Measurements from ENCODE around the gene BMP5. TPM values are rescaled to one million over a fixed set of nuclear protein-coding genes. Genes with fewer than 3 reads are reported as not detected.
"Not testable (repeated sequence)": the region's sequence is repeated elsewhere in the genome, so short reads cannot be mapped to it uniquely, and the experiment has no call there.

Gene BMP5
- total RNA-seq, 2 experiments from 2014 or later: not detected

GRCh38 chr6:55913228-55914195, 38.1 kb upstream of the BMP5 start:
- CTCF ChIA-PET: no interaction called here
- POLR2A ChIA-PET: no interaction called here
- H3K36me3 ChIP-seq (ENCODE audit: insufficient read depth, low read length): no peaks in the 10 kb centered on the region
- H3K4me3 ChIP-seq (ENCODE audit: low read length): no peak overlapping the region
- no peaks in the 10 kb centered on the region for H3K27me3 ChIP-seq (ENCODE audit: control insufficient read depth in 1 of 2, insufficient read depth in 2 of 2, low read length in 2 of 2)
- intact Hi-C loops (cut with DNase I, micrococcal nuclease): no loop called here
- peaks cover 0 to 8% of the 10 kb centered on the region in 2 experiments for H3K9me3 ChIP-seq (ENCODE audit: control insufficient read depth in 1 of 2, insufficient read depth in 1 of 2, low read length in 2 of 2)
- ATAC-seq (ENCODE audit: poor library complexity) (no peak), DNase-seq (no peak)
- H3K27ac ChIP-seq (ENCODE audit: low read depth in 1 of 2, low read length in 2 of 2): no peak overlapping the region
- Mint-ChIP-seq H3K9me3 (no peaks in the 10 kb centered on the region), H3K27me3 (no peaks in the 10 kb centered on the region), H3K27ac (no peak overlapping the region), H3K4me3 (no peak overlapping the region), H3K36me3 (ENCODE audit: low read depth) (no peaks in the 10 kb centered on the region), H3K4me1 (ENCODE audit: low read depth) (no peaks in the 10 kb centered on the region)
- TF ChIP-seq, protein P1, sequence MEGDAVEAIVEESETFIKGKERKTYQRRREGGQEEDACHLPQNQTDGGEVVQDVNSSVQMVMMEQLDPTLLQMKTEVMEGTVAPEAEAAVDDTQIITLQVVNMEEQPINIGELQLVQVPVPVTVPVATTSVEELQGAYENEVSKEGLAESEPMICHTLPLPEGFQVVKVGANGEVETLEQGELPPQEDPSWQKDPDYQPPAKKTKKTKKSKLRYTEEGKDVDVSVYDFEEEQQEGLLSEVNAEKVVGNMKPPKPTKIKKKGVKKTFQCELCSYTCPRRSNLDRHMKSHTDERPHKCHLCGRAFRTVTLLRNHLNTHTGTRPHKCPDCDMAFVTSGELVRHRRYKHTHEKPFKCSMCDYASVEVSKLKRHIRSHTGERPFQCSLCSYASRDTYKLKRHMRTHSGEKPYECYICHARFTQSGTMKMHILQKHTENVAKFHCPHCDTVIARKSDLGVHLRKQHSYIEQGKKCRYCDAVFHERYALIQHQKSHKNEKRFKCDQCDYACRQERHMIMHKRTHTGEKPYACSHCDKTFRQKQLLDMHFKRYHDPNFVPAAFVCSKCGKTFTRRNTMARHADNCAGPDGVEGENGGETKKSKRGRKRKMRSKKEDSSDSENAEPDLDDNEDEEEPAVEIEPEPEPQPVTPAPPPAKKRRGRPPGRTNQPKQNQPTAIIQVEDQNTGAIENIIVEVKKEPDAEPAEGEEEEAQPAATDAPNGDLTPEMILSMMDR (IDR thresholded peaks at IDR 0.05): no peak
- H3K4me1 ChIP-seq (ENCODE audit: insufficient read depth, low read length): no peaks in the 10 kb centered on the region

- H3K4me3 ChIP-seq (ENCODE audit: low read length); intact Hi-C loops (cut with DNase I, micrococcal nuclease); H3K4me1 ChIP-seq (ENCODE audit: insufficient read depth, low read length); ATAC-seq (ENCODE audit: poor library complexity); H3K9me3 Mint-ChIP-seq; H3K36me3 Mint-ChIP-seq (ENCODE audit: low read depth); H3K27ac ChIP-seq (ENCODE audit: low read depth in 1 of 2, low read length in 2 of 2); H3K9me3 ChIP-seq (ENCODE audit: control insufficient read depth in 1 of 2, insufficient read depth in 1 of 2, low read length in 2 of 2); DNase-seq; H3K27me3 ChIP-seq (ENCODE audit: control insufficient read depth in 1 of 2, insufficient read depth in 2 of 2, low read length in 2 of 2); POLR2A ChIA-PET; H3K27me3 Mint-ChIP-seq; H3K4me3 Mint-ChIP-seq; H3K27ac Mint-ChIP-seq; H3K36me3 ChIP-seq (ENCODE audit: insufficient read depth, low read length); CTCF ChIA-PET; H3K4me1 Mint-ChIP-seq (ENCODE audit: low read depth): not testable (repeated sequence)
Measured at GRCh38 chr6:55910466-55910865, 35.1 kb upstream of the BMP5 start.

- POLR2A ChIA-PET; H3K4me1 ChIP-seq (ENCODE audit: insufficient read depth, low read length); H3K4me1 Mint-ChIP-seq (ENCODE audit: low read depth); H3K27me3 ChIP-seq (ENCODE audit: control insufficient read depth in 1 of 2, insufficient read depth in 2 of 2, low read length in 2 of 2); H3K27ac ChIP-seq (ENCODE audit: low read depth in 1 of 2, low read length in 2 of 2); H3K4me3 Mint-ChIP-seq; intact Hi-C loops (cut with DNase I, micrococcal nuclease); H3K36me3 ChIP-seq (ENCODE audit: insufficient read depth, low read length); DNase-seq; H3K27me3 Mint-ChIP-seq; CTCF ChIA-PET; H3K36me3 Mint-ChIP-seq (ENCODE audit: low read depth); ATAC-seq (ENCODE audit: poor library complexity); H3K27ac Mint-ChIP-seq; H3K4me3 ChIP-seq (ENCODE audit: low read length); H3K9me3 ChIP-seq (ENCODE audit: control insufficient read depth in 1 of 2, insufficient read depth in 1 of 2, low read length in 2 of 2); H3K9me3 Mint-ChIP-seq: not testable (repeated sequence)
Measured at GRCh38 chr6:55909911-55910310, 34.5 kb upstream of the BMP5 start.

GRCh38 chr6:55902796-55903195, 27.4 kb upstream of the BMP5 start:
- intact Hi-C loops (cut with DNase I, micrococcal nuclease): no loop called here
- ATAC-seq (ENCODE audit: poor library complexity): no peak
- H3K4me1 ChIP-seq (ENCODE audit: insufficient read depth, low read length): no peaks in the 10 kb centered on the region
- TF ChIP-seq, protein P1 (IDR thresholded peaks at IDR 0.05): no peak
- ChIA-PET POLR2A (no interaction called here), CTCF (no interaction called here)
- DNase-seq: no peak
- Mint-ChIP-seq H3K4me3 (no peak overlapping the region), H3K4me1 (ENCODE audit: low read depth) (no peaks in the 10 kb centered on the region), H3K9me3 (peaks cover under 1% of the 10 kb centered on the region), H3K36me3 (ENCODE audit: low read depth) (no peaks in the 10 kb centered on the region), H3K27ac (no peak overlapping the region), H3K27me3 (no peaks in the 10 kb centered on the region)
- H3K4me3 ChIP-seq (ENCODE audit: low read length): no peak overlapping the region
- H3K9me3 ChIP-seq (ENCODE audit: control insufficient read depth in 1 of 2, insufficient read depth in 1 of 2, low read length in 2 of 2): no peaks in the 10 kb centered on the region
- H3K27ac ChIP-seq (ENCODE audit: low read depth in 1 of 2, low read length in 2 of 2): no peak overlapping the region
- no peaks in the 10 kb centered on the region for H3K36me3 ChIP-seq (ENCODE audit: insufficient read depth, low read length)
- H3K27me3 ChIP-seq (ENCODE audit: control insufficient read depth in 1 of 2, insufficient read depth in 2 of 2, low read length in 2 of 2): no peaks in the 10 kb centered on the region

Data from CD4-positive, alpha-beta T cell (primary cell).